GM21390 (cell line): ENCODE measurements around the gene SPIRE2.
"Not testable (repeated sequence)": the region's sequence is repeated elsewhere in the genome, so short reads cannot be mapped to it uniquely, and the experiment has no call there.

Source experiments
- ATAC-seq: cut with Tn5 transposase; IDR thresholded peaks from one replicate; pipeline ENCODE4 v1.9.1; 2021; ENCODE audit not compliant: unreplicated experiment

SPIRE2 gene

GRCh38 chr16:89912143-89912542 is 83.9 kb downstream of the SPIRE2 start:
- no peak for ATAC-seq

GRCh38 chr16:89912627-89913026 is 84.4 kb downstream of the SPIRE2 start:
- ATAC-seq, result no peak

- ATAC-seq, result no peak
Measured at GRCh38 chr16:89913408-89914387, 85.4 kb downstream of the SPIRE2 start.

GRCh38 chr16:89914642-89915285 is 86.5 kb downstream of the SPIRE2 start:
- not testable (repeated sequence) for ATAC-seq

GRCh38 chr16:89915303-89916232 is 87.3 kb downstream of the SPIRE2 start:
- no peak for ATAC-seq

GRCh38 chr16:89917773-89918452 is 89.6 kb downstream of the SPIRE2 start:
- peak; percentile 66 for ATAC-seq

GRCh38 chr16:89918453-89919347 is 90.4 kb downstream of the SPIRE2 start, which contains the start of gene MC1R:
TSS of gene MC1R (plus strand) at chr16:89918862. CDS start at chr16:89919259, 397 bp downstream.
- ATAC-seq, result no peak

- no peak for ATAC-seq
Measured at GRCh38 chr16:89919535-89920406, 91.5 kb downstream of the SPIRE2 start.

- ATAC-seq, result no peak
Measured at GRCh38 chr16:89920723-89921122, 92.4 kb downstream of the SPIRE2 start.
